ENCODE results near the gene FUOM.
"Not testable (repeated sequence)": the region's sequence is repeated elsewhere in the genome, so short reads cannot be mapped to it uniquely, and the experiment has no call there.

Gene FUOM

DNA sequence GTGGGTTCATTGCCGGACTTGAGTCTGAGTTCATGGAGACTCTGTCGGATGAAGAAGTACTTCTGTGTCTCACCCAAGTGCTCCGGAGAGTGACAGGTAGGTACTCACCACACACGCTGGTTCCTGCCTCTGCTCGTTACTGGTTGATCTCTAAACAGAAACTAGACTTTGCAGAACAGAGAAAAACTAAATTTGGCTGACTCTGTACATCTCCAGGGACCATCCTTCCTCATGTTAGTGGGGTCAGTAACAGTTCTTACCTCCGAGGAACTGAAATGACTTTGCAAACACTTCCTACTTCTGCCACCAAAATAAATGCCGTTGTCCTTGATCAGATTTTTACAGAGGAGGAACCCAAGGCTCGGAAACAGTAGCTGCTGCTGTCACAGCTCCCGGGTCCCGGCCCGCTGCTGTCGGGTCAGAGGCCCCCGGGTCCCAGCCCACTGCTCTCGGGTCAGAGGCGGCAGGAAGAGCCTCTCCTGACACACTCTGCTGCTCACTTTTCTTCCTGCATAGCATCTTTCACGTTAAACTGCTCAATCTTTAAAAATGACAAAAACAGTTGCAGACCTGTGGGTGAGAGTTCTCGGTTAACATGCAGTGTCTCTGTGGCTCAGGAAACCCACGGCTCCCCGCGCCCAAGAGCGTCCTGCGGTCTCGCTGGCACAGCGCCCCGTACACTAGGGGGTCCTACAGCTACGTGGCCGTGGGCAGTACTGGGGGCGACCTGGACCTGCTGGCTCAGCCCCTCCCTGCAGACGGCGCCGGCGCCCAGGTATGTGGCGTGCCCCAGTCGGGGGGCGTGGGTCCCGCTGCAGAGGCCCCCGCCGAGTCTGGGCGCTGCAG lies 31.4 kb upstream of the FUOM start:
- no peak for DNase-seq (ENCODE audit: extremely low read depth in 1 of 2, low read depth in 1 of 2)

DNA sequence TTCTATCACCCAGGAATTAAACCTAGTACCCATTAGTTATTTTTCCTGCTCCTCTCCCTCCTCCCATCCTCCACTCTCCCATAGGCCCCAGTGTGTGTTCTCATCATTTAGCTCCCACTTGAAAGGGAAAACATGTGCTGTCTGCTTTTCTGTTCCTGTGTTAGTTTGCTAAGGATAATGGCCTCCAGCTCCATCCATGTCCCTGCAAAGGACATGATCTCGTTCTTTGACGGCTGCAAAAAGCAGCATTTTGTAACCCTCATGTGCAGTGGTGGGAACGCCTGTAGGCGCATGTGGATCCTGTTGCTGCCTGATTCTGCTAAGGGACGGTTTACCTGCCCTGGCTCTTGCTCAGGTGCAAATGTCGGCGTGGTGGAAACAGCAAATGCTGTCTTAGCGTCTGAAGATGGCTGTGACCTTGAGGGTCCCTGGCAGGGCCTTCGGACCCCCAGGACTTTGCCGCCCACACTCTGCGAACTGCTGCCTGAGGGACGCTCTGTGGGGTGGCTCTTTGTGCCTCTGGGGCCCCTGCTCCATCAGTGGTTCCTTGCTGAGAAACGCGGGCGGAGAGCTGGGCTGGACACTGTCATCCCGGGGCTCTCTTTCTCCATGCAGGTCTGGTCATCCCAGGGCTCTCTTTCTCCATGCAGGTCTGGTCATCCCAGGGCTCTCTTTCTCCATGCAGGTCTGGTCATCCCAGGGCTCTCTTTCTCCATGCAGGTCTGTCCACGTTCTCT lies 30.6 kb upstream of the FUOM start:
- DNase-seq (ENCODE audit: extremely low read depth in 1 of 2, low read depth in 1 of 2): no peak

DNA sequence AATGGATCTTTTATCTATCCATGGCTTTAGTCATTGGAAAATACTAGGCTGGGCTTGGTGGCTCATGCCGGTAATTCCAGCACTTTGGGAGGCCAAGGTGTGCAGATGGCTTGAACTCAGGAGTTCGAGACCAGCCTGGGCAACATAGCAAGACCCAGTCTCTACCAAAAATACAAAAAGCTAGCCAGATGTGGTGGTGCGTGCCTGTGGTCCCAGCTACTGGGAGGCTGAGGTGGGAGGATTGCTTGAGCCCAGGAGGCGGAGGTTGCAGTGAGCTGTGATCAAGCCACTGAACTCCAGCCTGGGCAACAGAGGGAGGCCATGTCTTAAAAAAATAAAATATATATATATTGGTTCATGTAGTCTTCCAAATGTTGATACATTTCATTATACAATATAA lies 29.1 kb upstream of the FUOM start:
- DNase-seq (ENCODE audit: extremely low read depth in 1 of 2, low read depth in 1 of 2): not testable (repeated sequence)

DNA sequence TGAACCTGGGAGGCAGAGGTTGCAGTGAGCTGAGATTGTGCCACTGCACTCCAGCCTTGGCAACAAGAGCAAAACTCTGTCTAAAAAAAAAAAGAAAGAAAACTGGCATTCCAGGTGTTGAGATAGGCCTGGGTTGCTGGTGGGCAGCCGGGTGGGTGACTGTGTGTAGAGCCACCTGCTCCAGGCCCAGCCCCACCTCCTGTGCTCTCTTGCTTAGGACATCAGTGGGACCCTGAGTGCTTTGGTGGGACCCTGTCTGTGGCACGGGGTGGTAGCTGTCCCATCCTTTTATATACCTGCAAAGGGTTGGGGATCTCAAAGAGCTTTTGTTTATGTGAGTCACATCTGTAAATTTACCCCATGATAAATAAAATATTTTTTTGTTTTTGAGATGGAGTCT lies 27.4 kb upstream of the FUOM start:
- no peak for DNase-seq (ENCODE audit: extremely low read depth in 1 of 2, low read depth in 1 of 2)

DNA sequence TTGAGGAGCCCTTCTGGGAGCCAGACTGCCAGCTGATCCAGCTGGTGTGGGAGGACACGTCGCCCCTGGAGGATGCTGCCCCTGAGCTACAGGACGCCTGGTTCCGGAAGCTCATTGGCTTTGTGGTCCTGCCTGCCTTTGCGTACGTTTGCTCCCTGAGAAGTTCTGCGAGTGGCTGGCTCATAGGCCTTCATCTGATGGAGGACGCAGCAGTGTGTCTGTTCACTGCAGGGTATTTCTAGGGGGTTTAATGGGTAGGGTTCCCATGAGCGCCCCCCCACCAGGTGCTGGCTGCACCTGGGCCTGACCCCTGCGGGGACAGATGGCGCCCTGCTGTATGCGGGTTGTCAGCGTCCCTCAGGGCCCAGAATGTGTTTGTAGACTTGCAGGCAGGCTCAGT lies 26.3 kb upstream of the FUOM start:
- no peak for DNase-seq (ENCODE audit: extremely low read depth in 1 of 2, low read depth in 1 of 2)

DNA sequence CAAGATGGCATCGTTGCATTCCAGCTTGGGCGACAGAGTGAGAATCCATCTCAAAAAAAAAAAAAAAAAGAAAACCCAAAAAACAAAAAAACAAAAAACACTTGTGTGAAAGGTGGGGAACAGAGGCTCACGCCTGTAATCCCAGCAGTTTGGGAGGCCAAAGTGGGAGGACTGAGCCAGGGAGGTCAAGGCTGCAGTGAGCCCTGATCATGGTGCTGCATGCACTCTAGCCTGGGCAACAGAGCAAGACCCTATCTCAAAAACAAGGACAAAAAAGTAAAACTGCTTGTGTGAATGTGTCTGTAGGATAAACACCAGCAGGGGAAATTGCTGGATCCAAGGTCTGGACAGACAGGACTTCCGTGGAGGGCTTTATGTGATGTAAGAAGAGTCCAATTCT lies 25.7 kb upstream of the FUOM start:
- DNase-seq (ENCODE audit: extremely low read depth in 1 of 2, low read depth in 1 of 2): no peak

DNA sequence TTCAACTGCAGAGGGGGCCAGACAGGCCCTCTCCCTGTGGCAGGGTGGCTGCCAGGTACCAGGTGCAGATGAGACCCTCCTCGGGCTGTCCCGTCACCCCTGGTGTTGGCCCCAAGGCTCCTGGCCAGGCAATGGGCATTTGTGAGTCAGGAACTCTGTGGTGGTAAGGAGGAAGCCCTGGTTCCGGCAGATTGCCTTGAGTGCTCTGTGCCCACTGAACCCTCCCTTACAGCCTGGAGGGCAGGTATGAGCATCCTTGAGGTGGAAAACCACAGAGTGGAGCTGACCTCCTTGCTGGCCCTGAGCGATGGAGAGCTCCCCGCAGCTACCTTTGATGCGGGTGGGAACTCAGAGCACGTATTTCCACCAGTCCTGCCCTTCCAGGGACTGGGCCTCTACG lies 23.2 kb upstream of the FUOM start:
- no peak for DNase-seq (ENCODE audit: extremely low read depth in 1 of 2, low read depth in 1 of 2)

DNA sequence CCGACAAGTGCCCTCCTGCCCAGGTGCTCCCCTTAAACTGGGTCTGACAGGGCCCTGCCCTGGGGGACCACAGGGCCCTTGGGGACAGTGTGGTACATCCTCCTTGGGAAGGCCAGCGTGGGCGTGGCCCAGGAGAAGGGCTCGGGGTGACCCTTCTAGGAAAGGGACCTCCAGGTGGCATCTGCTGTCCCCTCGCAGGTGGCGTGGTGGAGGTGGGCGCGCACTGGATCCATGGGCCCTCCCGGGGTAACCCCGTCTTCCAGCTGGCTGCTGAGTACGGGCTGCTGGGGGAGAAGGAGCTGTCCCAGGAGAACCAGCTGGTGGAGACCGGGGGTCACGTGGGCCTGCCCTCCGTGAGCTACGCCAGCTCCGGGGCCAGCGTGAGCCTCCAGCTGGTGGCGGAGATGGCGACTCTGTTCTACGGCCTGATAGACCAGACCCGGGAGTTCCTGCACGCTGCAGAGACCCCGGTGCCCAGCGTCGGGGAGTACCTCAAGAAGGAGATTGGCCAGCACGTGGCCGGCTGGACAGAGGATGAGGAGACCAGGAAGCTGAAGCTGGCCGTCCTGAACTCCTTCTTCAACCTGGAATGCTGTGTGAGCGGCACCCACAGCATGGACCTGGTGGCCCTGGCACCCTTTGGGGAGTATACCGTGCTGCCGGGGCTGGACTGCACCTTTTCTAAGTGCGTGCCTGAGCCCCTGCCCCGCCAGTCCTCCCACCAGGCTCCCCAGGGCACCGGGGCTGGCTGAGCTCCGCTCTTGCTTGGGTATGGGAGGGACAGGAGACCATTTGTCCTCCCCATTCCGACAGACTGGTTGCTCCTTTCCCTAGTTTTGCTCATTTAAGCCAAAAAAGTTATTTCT lies 22.2 kb upstream of the FUOM start:
- DNase-seq (ENCODE audit: extremely low read depth in 1 of 2, low read depth in 1 of 2): no peak

DNA sequence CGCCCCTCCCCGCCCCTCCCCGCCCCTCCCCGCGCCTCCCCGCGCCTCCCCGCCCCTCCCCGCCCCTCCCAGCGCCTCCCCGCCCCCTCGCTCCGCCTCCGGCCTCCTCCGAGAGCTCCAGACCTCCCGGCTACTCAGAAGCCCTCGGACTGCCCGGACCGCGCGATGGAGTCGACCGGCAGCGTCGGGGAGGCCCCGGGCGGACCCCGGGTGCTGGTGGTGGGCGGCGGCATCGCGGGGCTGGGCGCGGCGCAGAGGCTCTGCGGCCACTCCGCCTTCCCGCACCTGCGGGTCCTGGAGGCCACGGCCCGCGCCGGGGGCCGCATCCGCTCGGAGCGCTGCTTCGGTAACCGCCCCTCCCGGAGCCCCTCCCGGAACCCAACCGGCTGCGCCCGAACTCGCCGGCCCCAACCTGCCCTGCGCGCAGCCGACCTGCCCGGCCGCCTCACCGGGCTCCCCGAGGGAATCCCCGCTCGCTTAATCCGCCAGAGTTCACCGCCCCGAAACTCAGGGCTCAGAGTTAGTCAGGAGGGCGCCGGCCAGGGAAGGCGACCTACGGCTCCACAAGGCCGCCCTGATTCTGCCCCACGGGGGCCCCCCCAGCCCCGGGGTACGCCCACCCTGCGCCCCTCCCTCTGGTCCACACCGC lies 21.5 kb upstream of the FUOM start, which contains the start of gene PAOX:
Gene PAOX (plus strand): TSS at position 111 of the 649 bp plus-strand sequence. CDS start 55 bp downstream, at position 166.
- no peak for DNase-seq (ENCODE audit: extremely low read depth in 1 of 2, low read depth in 1 of 2)

DNA sequence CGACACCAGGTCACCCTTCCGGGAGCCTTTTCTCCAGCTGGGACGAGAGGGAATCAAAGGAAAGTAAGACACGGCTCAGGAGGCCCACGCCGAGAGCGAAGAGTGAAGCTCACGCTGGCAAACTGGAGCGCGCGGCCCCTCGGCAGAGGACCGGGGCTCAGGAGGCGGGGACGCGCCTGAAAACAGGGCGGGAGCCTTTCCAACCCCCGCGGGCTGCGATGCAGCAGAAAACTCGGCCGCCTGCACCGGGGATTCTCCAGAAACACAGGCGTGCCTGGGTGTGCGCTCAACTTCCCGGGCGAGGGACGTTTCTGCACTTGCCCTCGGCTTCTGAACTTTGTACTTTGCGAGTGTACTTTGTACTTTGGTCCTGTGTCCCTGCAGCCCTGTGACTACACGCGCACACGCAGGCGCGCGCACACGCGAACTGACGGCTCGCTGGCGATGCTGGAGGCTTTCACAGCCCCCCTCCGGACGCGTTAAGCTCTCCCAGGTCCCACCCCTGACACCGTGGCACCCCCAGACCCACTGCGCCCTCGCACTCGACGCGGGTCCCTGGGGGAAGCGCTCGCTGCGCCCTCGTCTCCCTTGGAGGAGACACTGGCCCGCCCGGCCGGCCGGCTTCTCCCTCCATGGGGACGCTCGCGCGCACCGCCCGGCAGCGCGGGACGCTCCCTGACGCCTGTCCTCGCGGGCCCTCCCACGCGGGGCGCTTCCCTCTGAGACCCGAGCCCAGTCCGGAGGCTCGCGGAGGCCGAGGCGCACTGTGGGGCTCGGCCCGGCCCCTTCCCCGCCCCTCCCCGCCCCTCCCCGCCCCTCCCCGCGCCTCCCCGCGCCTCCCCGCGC lies 20.7 kb upstream of the FUOM start:
- no peak for DNase-seq (ENCODE audit: extremely low read depth in 1 of 2, low read depth in 1 of 2)

DNA sequence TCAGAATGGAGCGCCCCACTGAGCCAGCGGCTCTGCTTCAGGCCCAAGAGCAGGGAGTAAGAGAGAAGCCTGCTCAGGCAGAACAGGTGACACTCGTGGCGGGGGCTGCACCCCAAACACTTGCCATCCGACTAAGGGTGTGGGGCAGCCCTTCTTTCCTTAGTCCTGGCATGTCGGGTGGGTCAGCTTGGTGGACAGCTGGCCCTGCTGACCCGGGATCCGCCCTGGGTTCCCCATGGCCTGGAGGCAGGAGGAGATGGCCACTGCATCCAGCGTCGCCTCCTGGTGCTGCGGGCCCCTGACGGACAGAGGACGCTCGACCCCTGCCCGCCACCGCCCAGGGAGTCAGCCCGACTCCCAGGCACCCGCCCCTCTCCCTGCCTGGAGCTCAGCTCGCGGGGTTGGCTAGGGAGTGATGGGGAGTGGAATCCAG lies 20.0 kb upstream of the FUOM start:
- DNase-seq (ENCODE audit: extremely low read depth in 1 of 2, low read depth in 1 of 2): no peak

DNA sequence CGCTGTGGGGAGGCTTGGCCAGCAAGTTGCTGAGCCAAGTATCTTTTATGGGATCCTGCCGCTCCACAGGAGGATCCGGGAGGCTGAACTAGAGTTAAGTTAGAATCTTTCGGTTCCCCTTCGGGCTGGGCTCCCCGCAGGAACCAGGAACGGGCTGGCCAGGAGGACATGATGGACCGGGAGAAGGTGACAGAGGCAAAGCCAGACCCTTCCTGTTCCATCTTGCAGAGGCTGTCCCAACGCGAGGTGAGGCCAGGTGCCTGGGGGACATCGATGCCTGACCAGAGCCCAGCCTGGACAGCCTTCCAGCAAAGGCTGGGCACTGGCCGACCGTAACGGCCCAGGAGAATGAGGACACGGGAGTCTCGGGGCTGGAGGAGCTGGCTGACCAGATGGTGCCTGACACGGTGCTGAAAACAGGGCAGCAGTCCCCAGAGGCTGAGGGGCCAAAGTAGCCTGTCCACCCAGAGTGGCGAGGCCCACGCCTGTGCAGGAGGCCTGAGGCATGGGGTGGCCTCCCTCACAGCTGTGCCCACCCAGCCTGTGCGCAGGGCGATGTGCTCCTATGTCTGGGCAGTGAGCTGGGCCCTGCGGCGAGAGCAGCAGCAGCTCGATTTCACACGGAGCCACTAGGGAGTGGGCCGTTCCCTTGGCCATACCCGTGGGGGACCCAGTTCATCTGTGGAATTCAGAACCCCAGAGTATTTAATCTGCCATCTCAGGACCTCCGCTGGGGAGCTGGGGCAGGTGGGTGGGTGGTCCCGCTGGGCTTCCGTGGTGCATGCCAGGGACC lies 19.4 kb upstream of the FUOM start:
- DNase-seq (ENCODE audit: extremely low read depth in 1 of 2, low read depth in 1 of 2): no peak

DNA sequence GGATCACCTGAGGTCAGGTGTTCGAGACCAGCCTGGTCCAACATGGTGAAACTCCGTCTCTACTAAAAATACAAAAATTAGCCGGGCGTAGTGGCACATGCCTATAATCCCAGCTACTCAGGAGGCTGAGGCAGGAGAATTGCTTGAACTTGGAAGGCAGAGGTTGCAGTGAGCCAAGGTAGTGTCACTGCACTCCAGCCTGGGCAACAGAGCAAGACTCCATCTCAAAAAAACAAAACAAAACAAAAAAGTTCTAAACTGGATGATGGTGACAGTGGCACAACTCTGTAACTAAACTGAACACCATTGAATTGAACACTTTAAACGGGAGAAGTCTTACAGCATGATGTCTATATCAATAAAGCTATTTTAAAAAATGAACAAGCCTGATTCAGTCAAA lies 18.4 kb upstream of the FUOM start:
- not testable (repeated sequence) for DNase-seq (ENCODE audit: extremely low read depth in 1 of 2, low read depth in 1 of 2)

DNA sequence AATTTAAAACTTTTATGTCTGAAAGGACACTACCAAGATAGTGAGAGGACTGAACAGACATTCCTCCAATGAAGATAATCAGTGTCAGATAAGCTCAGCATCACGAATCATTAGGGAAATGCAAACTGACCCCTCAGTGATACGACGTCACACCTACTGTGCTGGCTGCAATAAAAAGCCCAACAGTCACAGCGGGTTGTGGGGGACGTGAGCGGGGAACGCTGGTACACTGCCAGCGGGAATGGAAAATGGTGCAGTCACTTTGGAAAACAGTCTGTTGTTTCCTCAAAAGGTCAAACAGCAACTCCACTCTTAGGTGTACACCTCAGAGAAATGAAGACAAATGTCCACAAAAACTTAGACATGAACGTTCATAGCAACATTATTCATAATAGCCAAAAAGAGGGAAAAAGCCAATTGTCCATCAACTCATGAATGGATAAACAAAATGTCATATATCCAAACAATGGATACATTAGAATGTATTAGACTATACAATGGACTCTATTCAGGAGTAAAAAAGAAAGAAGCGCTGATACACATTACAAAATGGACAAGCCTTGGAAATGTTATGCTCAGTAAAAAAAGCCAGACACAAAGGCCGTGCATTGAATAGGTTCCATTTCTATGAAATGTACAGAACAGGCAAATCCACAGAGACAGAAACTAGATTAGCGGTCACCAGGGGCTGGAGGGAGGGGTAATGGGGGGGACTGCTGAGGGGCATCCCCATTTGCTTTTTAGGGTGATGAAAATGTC lies 17.7 kb upstream of the FUOM start:
- no peak for DNase-seq (ENCODE audit: extremely low read depth in 1 of 2, low read depth in 1 of 2)

DNA sequence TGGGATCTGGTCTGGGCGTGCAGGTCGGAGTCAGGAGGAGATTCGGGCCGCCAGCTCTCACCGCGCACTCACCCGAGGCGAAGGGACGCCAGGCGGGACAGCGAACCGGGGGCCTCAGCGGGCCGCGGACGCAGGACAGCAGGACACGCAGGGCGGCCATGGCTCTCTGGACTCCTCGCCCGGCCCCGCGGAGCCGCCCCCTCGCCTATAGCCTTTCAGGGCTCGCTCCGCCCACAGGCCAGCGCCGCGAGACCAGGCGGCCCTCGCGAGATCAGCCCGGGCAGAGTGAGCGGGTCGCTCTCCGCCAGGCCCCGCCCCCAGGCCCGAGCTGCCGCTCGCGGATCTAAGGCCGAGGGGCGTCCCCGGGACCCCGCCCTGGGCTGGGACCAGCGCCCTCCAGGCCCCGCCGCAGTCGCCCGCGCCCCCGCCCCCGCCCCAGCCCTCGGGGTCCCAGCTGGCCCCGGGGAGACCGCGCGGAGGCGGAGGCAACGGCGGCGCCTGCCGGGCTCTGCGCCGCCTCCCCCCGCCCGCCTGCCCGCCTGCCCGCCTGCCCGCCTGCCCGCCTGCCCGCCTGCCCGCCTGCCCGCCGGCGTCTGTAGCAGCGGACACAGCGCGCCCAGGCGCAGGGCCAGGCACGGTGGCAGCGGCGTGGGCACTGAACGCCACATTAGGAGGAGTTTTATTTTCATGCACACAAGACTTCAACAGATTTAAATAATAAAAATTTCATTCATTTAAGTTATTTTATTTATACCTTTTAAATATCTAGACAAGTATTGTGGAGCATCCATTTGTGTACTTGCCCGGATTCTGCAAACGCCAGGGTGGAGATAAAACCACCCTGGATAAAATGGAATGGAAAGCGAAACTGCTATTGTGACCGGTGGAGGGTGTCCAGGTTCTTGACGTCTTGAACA lies 15.6 kb upstream of the FUOM start, which contains the start of gene ECHS1:
Gene ECHS1 (minus strand): TSS at position 181 of the 917 bp plus-strand sequence. CDS start 21 bp downstream, at position 160.
- peak; percentile 63 to 87 for DNase-seq (ENCODE audit: extremely low read depth in 1 of 2, low read depth in 1 of 2)

DNA sequence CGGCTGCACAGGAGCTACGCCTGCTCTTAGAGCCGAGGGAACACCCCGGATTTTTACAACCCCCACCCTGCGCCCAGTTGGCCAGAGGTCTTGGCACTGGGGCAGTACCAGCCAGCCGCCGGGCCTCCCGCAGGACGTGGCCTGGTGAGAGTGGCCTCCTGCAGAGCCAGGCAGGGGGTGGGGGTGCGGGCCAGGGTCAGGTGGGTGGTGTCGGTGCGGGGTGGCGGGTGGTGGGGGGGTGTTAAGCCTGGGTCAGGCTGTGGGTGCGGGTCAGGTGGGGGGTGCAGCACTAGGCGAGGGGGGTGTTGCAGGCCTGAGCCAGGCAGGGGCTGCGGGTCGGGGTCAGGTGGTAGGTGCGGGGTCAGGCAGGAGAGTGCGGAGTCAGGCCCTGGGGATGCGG lies 14.7 kb upstream of the FUOM start:
- DNase-seq (ENCODE audit: extremely low read depth in 1 of 2, low read depth in 1 of 2): no peak

Measured in activated CD8-positive, alpha-beta memory T cell treated with anti-CD3 and anti-CD28 coated beads for 1 hour (primary cell).